Stimulated activated memory B cell treated with anti-CD40 and anti-IgM and Interleukin-4, amounts not matched to agents 10 μg/mL and 1 μg/mL and 100 μg/mL, for 72 hours (primary cell): ENCODE measurements around the gene CDH23.

Experiments used
- ATAC-seq: fragments of 150-1000 bp; cut with Tn5 transposase; 2 replicates; pipeline ENCODE4 v1.10.0; 2021
- H3K27ac Mint-ChIP-seq: one replicate; pipeline ENCODE4 v1.8.0; 2022; ENCODE audit warnings: mild to moderate bottlenecking, mixed read lengths
- H3K27me3 Mint-ChIP-seq: one replicate; pipeline ENCODE4 v1.8.0; 2022; ENCODE audit warnings: mixed read lengths
- H3K36me3 Mint-ChIP-seq: one replicate; pipeline ENCODE4 v1.8.0; 2022; ENCODE audit warnings: mixed read lengths
- H3K4me1 Mint-ChIP-seq: one replicate; pipeline ENCODE4 v1.8.0; 2022; ENCODE audit warnings: mixed read lengths
- H3K4me3 Mint-ChIP-seq: one replicate; pipeline ENCODE4 v1.8.0; 2022; ENCODE audit warnings: mild to moderate bottlenecking, moderate library complexity, mixed read lengths
- H3K9me3 Mint-ChIP-seq: one replicate; pipeline ENCODE4 v1.8.0; 2022; ENCODE audit warnings: mixed read lengths

CDH23 gene

GRCh38 chr10:71584461-71584860, 187.7 kb downstream of the CDH23 start:
- ATAC-seq, result no peak
- Mint-ChIP-seq H3K4me3 (no peak overlapping the region), H3K27ac (no peak overlapping the region), H3K4me1 (no peaks in the 10 kb centered on the region), H3K9me3 (no peaks in the 10 kb centered on the region), H3K36me3 (no peaks in the 10 kb centered on the region), H3K27me3 (peaks cover 29% of the 10 kb centered on the region)

GRCh38 chr10:71584902-71585563, 188.3 kb downstream of the CDH23 start:
- no peaks in the 10 kb centered on the region for H3K36me3 Mint-ChIP-seq
- ATAC-seq, result no peak
- H3K27me3 Mint-ChIP-seq, result peaks cover 29% of the 10 kb centered on the region
- no peak overlapping the region for H3K27ac Mint-ChIP-seq
- no peaks in the 10 kb centered on the region for H3K4me1 Mint-ChIP-seq
- no peaks in the 10 kb centered on the region for H3K9me3 Mint-ChIP-seq
- no peak overlapping the region for H3K4me3 Mint-ChIP-seq

- peaks cover 30% of the 10 kb centered on the region for H3K27me3 Mint-ChIP-seq
- ATAC-seq, result no peak
- no peaks in the 10 kb centered on the region for H3K4me1 Mint-ChIP-seq
- no peaks in the 10 kb centered on the region for H3K36me3 Mint-ChIP-seq
- no peaks in the 10 kb centered on the region for H3K9me3 Mint-ChIP-seq
- H3K4me3 Mint-ChIP-seq, result no peak overlapping the region
- no peak overlapping the region for H3K27ac Mint-ChIP-seq
Measured at GRCh38 chr10:71585564-71586290, 189.0 kb downstream of the CDH23 start.

GRCh38 chr10:71587941-71588573, 191.3 kb downstream of the CDH23 start:
- peaks cover 40% of the 10 kb centered on the region for H3K27me3 Mint-ChIP-seq
- no peaks in the 10 kb centered on the region for H3K9me3 Mint-ChIP-seq
- no peaks in the 10 kb centered on the region for H3K36me3 Mint-ChIP-seq
- no peak overlapping the region for H3K4me3 Mint-ChIP-seq
- no peaks in the 10 kb centered on the region for H3K4me1 Mint-ChIP-seq
- ATAC-seq, result no peak
- no peak overlapping the region for H3K27ac Mint-ChIP-seq

GRCh38 chr10:71588685-71589084, 192.0 kb downstream of the CDH23 start:
- no peak overlapping the region for H3K4me3 Mint-ChIP-seq
- H3K4me1 Mint-ChIP-seq, result no peaks in the 10 kb centered on the region
- no peak overlapping the region for H3K27ac Mint-ChIP-seq
- H3K27me3 Mint-ChIP-seq, result peaks cover 40% of the 10 kb centered on the region
- H3K36me3 Mint-ChIP-seq, result no peaks in the 10 kb centered on the region
- no peaks in the 10 kb centered on the region for H3K9me3 Mint-ChIP-seq
- ATAC-seq, result no peak

- H3K27me3 Mint-ChIP-seq, result peaks cover 40% of the 10 kb centered on the region
- H3K27ac Mint-ChIP-seq, result no peak overlapping the region
- no peak overlapping the region for H3K4me3 Mint-ChIP-seq
- H3K4me1 Mint-ChIP-seq, result no peaks in the 10 kb centered on the region
- ATAC-seq, result no peak
- no peaks in the 10 kb centered on the region for H3K9me3 Mint-ChIP-seq
- no peaks in the 10 kb centered on the region for H3K36me3 Mint-ChIP-seq
Measured at GRCh38 chr10:71589617-71590551, 193.2 kb downstream of the CDH23 start.

- ATAC-seq, result no peak
- H3K9me3 Mint-ChIP-seq, result no peaks in the 10 kb centered on the region
- H3K27ac Mint-ChIP-seq, result no peak overlapping the region
- no peaks in the 10 kb centered on the region for H3K36me3 Mint-ChIP-seq
- no peaks in the 10 kb centered on the region for H3K4me1 Mint-ChIP-seq
- H3K27me3 Mint-ChIP-seq, result peaks cover 40% of the 10 kb centered on the region
- H3K4me3 Mint-ChIP-seq, result no peak overlapping the region
Measured at GRCh38 chr10:71590781-71591350, 194.1 kb downstream of the CDH23 start.

- no peak overlapping the region for H3K27ac Mint-ChIP-seq
- peaks cover 8% of the 10 kb centered on the region for H3K4me1 Mint-ChIP-seq
- H3K36me3 Mint-ChIP-seq, result no peaks in the 10 kb centered on the region
- H3K9me3 Mint-ChIP-seq, result no peaks in the 10 kb centered on the region
- H3K27me3 Mint-ChIP-seq, result peaks cover 13% of the 10 kb centered on the region
- ATAC-seq, result no peak
- H3K4me3 Mint-ChIP-seq, result no peak overlapping the region
Measured at GRCh38 chr10:71594934-71595571, 198.3 kb downstream of the CDH23 start.

GRCh38 chr10:71595649-71596048, 198.9 kb downstream of the CDH23 start:
- ATAC-seq, result no peak
- Mint-ChIP-seq H3K4me1 (peaks cover 8% of the 10 kb centered on the region), H3K27me3 (peaks cover 10% of the 10 kb centered on the region), H3K36me3 (no peaks in the 10 kb centered on the region), H3K4me3 (no peak overlapping the region), H3K27ac (no peak overlapping the region), H3K9me3 (no peaks in the 10 kb centered on the region)

GRCh38 chr10:71596127-71596526, 199.4 kb downstream of the CDH23 start:
- Mint-ChIP-seq H3K4me1 (peaks cover 8% of the 10 kb centered on the region), H3K27me3 (peaks cover 10% of the 10 kb centered on the region), H3K9me3 (no peaks in the 10 kb centered on the region), H3K36me3 (no peaks in the 10 kb centered on the region), H3K4me3 (no peak overlapping the region), H3K27ac (no peak overlapping the region)
- no peak for ATAC-seq

- H3K4me1 Mint-ChIP-seq, result peaks cover 8% of the 10 kb centered on the region
- H3K36me3 Mint-ChIP-seq, result no peaks in the 10 kb centered on the region
Measured at GRCh38 chr10:71596759-71597158, 200.0 kb downstream of the CDH23 start.

GRCh38 chr10:71597821-71598498, 201.2 kb downstream of the CDH23 start:
- peaks cover 8% of the 10 kb centered on the region for H3K4me1 Mint-ChIP-seq
- peak overlapping the region; percentile 41 for H3K27ac Mint-ChIP-seq
- H3K36me3 Mint-ChIP-seq, result no peaks in the 10 kb centered on the region
- H3K9me3 Mint-ChIP-seq, result no peaks in the 10 kb centered on the region
- ATAC-seq, result peak; percentile 83
- no peaks in the 10 kb centered on the region for H3K27me3 Mint-ChIP-seq
- no peak overlapping the region for H3K4me3 Mint-ChIP-seq

More at GRCh38 chr10:71596759-71597158, 200.0 kb downstream of the CDH23 start:
- Mint-ChIP-seq H3K9me3 (no peaks in the 10 kb centered on the region), H3K4me3 (no peak overlapping the region), H3K27me3 (peaks cover 4% of the 10 kb centered on the region), H3K27ac (no peak overlapping the region)
- no peak for ATAC-seq

- Mint-ChIP-seq H3K36me3 (no peaks in the 10 kb centered on the region), H3K27ac (peak overlapping the region; percentile 41), H3K9me3 (no peaks in the 10 kb centered on the region), H3K4me1 (peaks cover 8% of the 10 kb centered on the region), H3K4me3 (no peak overlapping the region), H3K27me3 (no peaks in the 10 kb centered on the region)
- no peak for ATAC-seq
Measured at GRCh38 chr10:71598621-71599055, 201.9 kb downstream of the CDH23 start.

GRCh38 chr10:71599518-71599917, 202.8 kb downstream of the CDH23 start:
- Mint-ChIP-seq H3K27me3 (no peaks in the 10 kb centered on the region), H3K4me3 (no peak overlapping the region), H3K9me3 (no peaks in the 10 kb centered on the region), H3K36me3 (no peaks in the 10 kb centered on the region), H3K4me1 (peaks cover 8% of the 10 kb centered on the region), H3K27ac (no peak overlapping the region)
- no peak for ATAC-seq
